NOMO-1 treated with dmso at 0.1 percent for 144 hours (cell line): Measurements from ENCODE around the gene TRIM44.
"Not testable (repeated sequence)": the region's sequence is repeated elsewhere in the genome, so short reads cannot be mapped to it uniquely, and the experiment has no call there.

ENCODE experiments used
- DNase-seq: peaks from one replicate; lab custom pipeline; 2025; ENCODE audit not compliant: unreplicated experiment; lab: John Stamatoyannopoulos, UW

Gene TRIM44

GRCh38 chr11:35847473-35847872, 184.9 kb downstream of the TRIM44 start:
- DNase-seq = no peak

GRCh38 chr11:35848616-35849015, 186.0 kb downstream of the TRIM44 start:
- no peak for DNase-seq

- no peak for DNase-seq
Measured at GRCh38 chr11:35850191-35850590, 187.6 kb downstream of the TRIM44 start.

- DNase-seq = no peak
Measured at GRCh38 chr11:35851342-35851741, 188.8 kb downstream of the TRIM44 start.

GRCh38 chr11:35852056-35852455, 189.5 kb downstream of the TRIM44 start:
- DNase-seq = peak; percentile 10

GRCh38 chr11:35853971-35854370, 191.4 kb downstream of the TRIM44 start:
- no peak for DNase-seq

GRCh38 chr11:35855671-35856070, 193.1 kb downstream of the TRIM44 start:
- DNase-seq = no peak

- no peak for DNase-seq
Measured at GRCh38 chr11:35856259-35856658, 193.7 kb downstream of the TRIM44 start.

GRCh38 chr11:35856756-35857155, 194.2 kb downstream of the TRIM44 start:
- no peak for DNase-seq

GRCh38 chr11:35857922-35858321, 195.3 kb downstream of the TRIM44 start:
- no peak for DNase-seq

GRCh38 chr11:35859301-35859700, 196.7 kb downstream of the TRIM44 start:
- DNase-seq = no peak

GRCh38 chr11:35860194-35860593, 197.6 kb downstream of the TRIM44 start:
- DNase-seq = not testable (repeated sequence)

GRCh38 chr11:35861191-35861590, 198.6 kb downstream of the TRIM44 start:
- DNase-seq = no peak

- no peak for DNase-seq
Measured at GRCh38 chr11:35862666-35863065, 200.1 kb downstream of the TRIM44 start.

GRCh38 chr11:35864131-35864530, 201.6 kb downstream of the TRIM44 start:
- DNase-seq = no peak

GRCh38 chr11:35866601-35867000, 204.0 kb downstream of the TRIM44 start:
- DNase-seq = no peak
